Renal cortex interstitium (tissue), 11 donors: Measurements from ENCODE around the gene PCDHA9. TPM values are rescaled to one million over a fixed set of nuclear protein-coding genes. Genes with fewer than 3 reads are reported as not detected.
"Not testable (repeated sequence)": the region's sequence is repeated elsewhere in the genome, so short reads cannot be mapped to it uniquely, and the experiment has no call there.

Source experiments
- DNase-seq, 11 donors: peaks; one replicate each; pipeline ENCODE4 v3.0.0-alpha.2; 2013; ENCODE audit warnings: low read depth in 9 of 11, low spot score in 4 of 11; ENCODE audit errors: extremely low read depth in 1 of 11
- polyA plus RNA-seq, 3 donors: library from polyadenylated mRNA; unstranded; fragments of 120-200 nt; gene quantifications; one replicate each; pipeline ENCODE4 v1.2.1, GENCODE V29; 2013; ENCODE audit not compliant: insufficient read length in 3 of 3

The PCDHA9 gene
- polyA plus RNA-seq, 3 donors = 0.03 to 0.05 (median 0.04) TPM

- DNase-seq = no peak
Measured at GRCh38 chr5:140828362-140828737, 19.8 kb upstream of the PCDHA9 start.

DNA sequence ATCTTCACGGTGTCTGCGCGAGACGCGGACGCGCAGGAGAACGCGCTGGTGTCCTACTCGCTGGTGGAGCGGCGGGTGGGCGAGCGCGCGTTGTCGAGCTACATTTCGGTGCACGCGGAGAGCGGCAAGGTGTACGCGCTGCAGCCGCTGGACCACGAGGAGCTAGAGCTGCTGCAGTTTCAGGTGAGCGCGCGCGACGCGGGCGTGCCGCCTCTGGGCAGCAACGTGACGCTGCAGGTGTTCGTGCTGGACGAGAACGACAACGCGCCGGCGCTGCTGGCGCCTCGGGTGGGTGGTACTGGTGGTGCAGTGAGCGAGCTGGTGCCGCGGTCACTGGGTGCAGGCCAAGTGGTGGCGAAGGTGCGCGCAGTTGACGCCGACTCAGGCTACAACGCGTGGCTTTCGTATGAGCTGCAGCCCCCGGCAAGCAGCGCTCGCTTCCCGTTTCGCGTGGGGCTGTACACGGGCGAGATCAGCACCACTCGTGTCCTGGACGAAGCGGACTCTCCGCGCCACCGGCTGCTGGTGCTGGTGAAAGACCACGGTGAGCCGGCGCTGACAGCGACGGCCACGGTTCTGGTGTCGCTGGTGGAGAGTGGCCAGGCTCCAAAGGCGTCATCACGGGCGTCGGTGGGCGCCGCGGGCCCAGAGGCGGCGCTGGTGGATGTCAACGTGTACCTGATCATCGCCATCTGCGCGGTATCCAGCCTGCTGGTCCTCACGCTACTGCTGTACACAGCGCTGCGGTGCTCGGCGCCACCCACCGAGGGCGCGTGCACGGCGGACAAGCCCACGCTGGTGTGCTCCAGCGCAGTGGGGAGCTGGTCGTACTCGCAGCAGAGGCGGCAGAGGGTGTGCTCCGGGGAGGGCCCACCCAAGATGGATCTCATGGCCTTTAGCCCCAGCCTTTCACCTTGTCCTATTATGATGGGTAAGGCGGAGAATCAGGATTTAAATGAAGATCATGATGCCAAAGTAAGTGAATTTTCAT lies 18.4 kb upstream of the PCDHA9 start:
- not testable (repeated sequence) for DNase-seq

DNA sequence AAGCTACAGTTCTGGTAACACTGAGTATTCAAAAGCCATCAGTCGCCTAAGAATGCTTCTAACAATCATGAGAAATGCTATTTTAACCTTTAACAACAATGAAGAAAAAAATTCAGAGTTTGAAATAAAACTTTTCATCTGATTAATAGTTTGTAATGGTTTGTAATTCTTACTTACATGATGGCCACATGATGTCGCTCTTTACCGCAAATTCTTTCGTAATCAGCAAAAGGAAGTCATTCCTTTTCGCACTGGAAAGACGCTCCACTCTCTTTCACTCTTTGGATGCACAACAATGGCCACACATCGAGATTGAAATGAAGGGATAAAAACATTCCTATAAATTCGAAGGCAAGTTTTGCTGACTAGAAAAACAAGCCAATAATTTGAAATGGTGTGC lies 14.2 kb upstream of the PCDHA9 start, which contains the start of gene PCDHA7:
TSS of gene PCDHA7 (plus strand) at position 277 of the 400 bp plus-strand sequence. CDS start at position 392, 115 bp downstream.
- DNase-seq = no peak

GRCh38 chr5:140834439-140835008 lies 13.7 kb upstream of the PCDHA9 start:
- DNase-seq = not testable (repeated sequence)

GRCh38 chr5:140835622-140836510 lies 12.3 kb upstream of the PCDHA9 start:
- no peak for DNase-seq

DNA sequence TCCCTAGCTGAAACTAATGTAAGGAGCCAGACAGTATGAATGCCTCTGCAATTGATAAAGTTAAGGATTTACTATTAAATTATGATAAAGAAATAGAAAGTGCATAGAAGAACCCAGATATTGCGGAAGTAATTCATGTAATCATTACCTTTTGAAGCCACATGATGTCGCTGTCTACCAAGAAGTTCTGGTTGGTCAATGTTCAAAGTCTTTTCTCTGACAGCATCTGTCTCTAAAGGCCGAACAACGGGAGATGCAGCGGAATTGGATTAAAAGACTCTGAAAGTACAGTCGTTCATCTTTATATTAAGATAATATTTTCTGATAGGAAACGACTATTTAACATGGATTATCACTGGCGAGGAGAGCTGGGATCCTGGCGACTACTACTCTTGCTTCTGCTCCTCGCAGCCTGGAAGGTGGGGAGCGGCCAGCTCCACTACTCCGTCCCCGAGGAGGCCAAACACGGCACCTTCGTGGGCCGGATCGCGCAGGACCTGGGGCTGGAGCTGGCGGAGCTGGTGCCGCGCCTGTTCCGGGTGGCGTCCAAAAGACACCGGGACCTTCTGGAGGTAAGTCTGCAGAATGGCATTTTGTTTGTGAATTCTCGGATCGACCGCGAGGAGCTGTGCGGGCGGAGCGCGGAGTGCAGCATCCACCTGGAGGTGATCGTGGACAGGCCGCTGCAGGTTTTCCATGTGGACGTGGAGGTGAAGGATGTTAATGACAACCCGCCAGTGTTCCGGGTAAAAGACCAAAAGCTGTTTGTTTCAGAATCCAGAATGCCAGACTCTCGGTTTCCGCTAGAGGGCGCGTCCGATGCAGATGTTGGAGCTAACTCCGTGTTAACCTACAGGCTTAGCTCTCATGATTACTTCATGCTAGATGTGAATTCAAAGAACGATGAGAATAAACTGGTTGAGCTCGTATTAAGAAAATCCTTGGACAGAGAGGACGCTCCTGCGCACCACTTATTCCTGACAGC lies 6.9 kb upstream of the PCDHA9 start, which contains the start of gene PCDHA8:
TSS of gene PCDHA8 (plus strand) at position 210 of the 985 bp plus-strand sequence. CDS start at position 345, 135 bp downstream.
- no peak for DNase-seq

GRCh38 chr5:140842798-140843733 lies 5.1 kb upstream of the PCDHA9 start:
- no peak for DNase-seq

GRCh38 chr5:140849831-140850634 lies 1.9 kb downstream of the PCDHA9 start:
- not testable (repeated sequence) for DNase-seq

DNA sequence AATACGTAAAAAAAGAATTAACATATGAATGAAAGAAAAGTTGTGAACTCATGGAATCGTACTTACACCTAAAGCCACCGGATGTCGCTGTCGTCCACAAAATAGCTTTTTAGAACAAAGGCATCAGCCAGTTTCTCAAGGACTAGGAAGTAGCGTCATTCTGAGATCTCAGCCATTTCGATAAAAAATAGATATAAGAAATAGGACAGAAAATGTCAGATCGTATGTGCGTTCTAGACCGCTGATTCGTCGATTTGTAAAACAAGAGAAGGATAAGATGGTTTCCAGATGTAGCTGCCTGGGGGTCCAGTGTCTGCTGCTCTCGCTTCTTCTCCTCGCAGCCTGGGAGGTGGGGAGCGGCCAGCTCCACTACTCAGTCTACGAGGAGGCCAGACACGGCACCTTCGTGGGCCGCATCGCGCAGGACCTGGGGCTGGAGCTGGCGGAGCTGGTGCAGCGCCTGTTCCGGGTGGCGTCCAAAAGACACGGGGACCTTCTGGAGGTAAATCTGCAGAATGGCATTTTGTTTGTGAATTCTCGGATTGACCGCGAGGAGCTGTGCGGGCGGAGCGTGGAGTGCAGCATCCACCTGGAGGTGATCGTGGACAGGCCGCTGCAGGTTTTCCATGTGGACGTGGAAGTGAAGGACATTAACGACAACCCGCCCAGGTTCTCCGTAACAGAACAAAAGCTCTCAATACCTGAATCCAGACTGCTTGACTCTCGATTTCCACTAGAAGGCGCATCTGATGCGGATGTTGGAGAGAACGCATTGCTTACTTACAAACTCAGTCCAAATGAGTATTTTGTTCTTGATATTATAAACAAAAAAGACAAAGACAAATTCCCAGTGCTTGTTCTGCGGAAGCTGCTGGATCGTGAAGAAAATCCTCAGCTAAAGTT lies 7.8 kb downstream of the PCDHA9 start, which contains the start of gene PCDHA10:
TSS of gene PCDHA10 (plus strand) at position 126 of the 903 bp plus-strand sequence. CDS start at position 278, 152 bp downstream.
- no peak for DNase-seq

DNA sequence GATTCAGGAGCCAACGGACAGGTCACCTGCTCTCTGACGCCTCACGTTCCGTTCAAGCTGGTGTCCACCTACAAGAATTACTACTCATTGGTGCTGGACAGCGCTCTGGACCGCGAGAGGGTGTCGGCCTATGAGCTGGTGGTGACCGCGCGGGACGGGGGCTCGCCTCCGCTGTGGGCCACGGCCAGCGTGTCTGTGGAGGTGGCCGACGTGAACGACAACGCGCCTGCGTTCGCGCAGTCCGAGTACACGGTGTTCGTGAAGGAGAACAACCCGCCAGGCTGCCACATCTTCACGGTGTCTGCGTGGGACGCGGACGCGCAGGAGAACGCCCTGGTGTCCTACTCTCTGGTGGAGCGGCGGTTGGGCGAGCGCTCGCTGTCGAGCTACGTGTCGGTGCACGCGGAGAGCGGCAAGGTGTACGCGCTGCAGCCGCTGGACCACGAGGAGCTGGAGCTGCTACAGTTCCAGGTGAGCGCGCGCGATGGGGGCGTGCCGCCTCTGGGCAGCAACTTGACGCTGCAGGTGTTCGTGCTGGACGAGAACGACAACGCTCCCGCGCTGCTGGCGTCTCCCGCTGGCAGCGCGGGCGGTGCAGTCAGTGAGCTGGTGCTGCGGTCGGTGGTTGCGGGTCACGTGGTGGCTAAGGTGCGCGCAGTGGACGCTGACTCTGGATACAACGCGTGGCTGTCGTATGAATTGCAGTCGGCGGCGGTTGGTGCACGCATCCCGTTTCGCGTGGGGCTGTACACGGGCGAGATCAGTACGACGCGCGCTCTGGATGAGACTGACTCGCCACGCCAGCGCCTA lies 9.2 kb downstream of the PCDHA9 start:
- DNase-seq = no peak

DNA sequence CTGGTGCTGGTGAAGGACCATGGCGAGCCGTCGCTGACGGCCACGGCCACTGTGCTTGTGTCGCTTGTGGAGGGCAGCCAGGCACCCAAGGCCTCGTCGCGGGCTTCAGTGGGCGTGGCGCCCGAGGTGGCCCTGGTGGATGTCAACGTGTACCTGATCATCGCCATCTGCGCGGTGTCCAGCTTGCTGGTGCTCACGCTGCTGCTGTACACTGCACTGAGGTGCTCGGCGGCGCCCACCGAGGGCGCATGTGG lies 9.7 kb downstream of the PCDHA9 start:
- DNase-seq = no peak

- no peak for DNase-seq
Measured at GRCh38 chr5:140862441-140863295, 14.5 kb downstream of the PCDHA9 start.

GRCh38 chr5:140868721-140869554 lies 20.8 kb downstream of the PCDHA9 start, which contains the start of gene PCDHA11:
Gene PCDHA11 (plus strand): TSS chr5:140868957. CDS start chr5:140869104, 147 bp downstream.
- DNase-seq = no peak
